COLO668 (cell line): ENCODE results near the gene C9.
"Not testable (repeated sequence)": the region's sequence is repeated elsewhere in the genome, so short reads cannot be mapped to it uniquely, and the experiment has no call there.

Experiments
- DNase-seq: peaks from one replicate; lab custom pipeline; 2025; ENCODE audit not compliant: unreplicated experiment; lab: John Stamatoyannopoulos, UW

C9 gene

DNA sequence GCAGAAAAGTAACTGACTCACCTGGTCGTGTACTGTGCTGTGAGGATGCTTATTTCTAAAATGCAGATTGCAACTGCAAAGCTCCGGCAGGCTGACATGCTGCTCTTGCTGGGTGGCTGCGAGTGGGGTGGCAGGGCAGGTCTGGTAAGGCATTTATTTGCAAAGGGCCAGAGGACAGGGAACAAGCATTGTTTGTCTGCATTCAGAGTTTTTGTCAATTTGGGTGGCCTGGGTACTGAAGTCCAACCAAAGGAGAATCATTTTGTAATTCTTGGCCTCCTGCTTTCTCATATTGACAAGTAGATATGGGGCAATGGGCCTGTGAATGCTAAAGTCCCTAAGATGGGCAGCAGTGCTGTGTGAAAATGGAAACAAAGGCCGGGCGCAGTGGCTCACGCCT lies at the start of gene C9:
Gene C9 (minus strand): TSS at position 129 of the 400 bp plus-strand sequence. CDS start 31 bp downstream, at position 98.
- no peak for DNase-seq

DNA sequence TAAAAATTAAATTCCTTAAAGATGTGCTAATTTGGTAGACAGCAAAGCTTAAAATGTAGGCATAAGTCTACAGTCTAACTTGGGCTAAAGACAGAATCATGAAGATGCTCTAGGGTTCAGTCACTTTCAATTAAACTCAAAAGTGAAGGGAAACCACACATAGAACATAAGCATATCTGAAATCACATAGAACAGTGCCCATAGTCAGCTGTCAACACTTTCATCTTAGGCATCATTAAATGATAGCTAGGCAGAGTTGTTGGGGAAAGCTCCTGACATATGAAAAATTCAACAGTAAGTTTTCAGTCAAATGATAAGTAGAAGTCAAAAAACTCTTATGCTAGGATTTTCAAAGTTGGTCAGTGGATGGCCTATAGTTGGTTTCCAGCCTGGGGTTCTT lies 49.5 kb upstream of the C9 start:
- no peak for DNase-seq

DNA sequence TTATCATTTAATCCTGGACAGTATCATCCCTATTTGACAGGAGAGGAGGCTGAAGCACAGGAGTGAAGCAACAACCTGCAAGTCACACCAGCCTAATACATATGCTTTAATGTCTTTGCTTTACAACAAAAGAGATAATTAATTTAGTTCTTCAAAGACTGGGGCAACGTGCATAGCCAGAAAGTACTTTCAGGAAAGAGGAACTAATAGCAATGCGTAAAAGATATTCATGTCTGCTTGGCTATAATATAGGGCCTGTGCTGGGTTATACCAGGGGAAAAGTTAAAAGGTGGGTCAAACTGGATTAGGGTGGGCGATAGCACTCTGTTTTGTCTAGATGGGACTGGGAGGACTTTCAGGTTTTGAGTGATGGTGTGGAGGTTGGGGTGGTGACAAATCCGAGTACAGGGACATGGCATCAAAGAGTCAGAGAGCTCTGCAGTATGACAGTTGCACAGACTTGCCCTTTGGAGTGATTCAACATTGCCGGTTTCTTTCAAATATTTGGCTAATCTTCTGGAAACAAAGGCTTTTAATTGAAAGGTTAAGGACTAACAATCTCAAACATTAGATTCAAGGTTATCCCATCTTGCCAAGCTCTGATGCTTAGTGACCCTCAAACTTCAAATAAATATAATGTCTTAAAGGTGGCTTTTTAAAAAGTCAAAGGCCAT lies 48.6 kb upstream of the C9 start:
- DNase-seq = no peak

DNA sequence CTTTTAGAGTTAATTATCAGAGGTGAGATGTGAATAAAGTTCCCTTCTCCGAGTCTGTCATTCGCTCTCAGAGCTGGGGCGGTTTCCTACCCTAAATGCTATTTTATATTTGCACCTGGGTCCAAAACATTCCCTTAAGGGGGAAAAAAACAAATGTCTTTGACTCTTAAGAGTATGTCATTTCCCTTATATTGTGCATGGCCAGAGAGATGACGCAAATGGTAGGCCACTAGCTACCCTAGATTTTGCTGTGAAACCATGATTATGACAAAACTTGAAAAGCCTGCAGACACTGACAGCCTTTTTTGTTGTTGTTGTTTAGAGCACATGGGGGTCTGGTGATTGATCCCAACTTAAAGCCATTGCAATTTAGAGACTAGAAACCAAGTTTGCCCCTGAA lies 47.7 kb upstream of the C9 start:
- no peak for DNase-seq

DNA sequence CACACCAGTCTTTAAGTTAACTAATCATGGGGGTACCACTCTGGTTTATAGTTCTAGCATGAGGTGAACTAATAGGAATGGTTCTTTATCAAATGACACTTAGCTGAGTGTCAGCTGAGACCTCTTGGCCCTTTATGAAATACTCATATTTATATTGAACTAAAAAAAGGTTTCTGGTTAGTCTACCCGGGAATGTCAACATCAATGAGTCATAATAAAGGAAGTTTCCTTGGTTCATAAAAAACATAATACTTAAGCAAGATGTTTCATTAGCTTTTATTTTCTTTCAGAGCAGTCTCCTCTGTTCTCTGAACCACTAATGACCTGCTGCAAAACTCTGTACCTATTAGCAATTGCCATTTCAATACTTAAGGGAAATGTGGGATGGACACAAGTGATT lies 46.8 kb upstream of the C9 start:
- no peak for DNase-seq

DNA sequence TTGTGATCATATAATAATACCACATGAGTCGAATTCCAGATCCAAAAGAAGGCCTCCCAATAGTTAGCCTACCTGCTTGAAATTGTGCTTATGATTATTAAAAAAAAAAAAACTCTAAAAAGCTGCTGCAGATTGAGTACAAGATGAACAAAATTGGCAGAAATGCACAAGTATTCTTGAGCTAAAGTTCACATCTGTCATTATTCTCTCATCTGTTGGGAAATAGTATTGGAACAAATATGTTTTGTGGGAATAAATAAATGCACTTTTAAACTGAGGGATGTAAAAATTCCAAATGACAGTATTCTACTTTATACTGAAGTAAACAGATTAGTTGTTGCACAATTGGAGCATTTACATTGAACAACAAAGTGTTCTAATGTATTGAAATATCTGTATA lies 44.7 kb upstream of the C9 start:
- no peak for DNase-seq

DNA sequence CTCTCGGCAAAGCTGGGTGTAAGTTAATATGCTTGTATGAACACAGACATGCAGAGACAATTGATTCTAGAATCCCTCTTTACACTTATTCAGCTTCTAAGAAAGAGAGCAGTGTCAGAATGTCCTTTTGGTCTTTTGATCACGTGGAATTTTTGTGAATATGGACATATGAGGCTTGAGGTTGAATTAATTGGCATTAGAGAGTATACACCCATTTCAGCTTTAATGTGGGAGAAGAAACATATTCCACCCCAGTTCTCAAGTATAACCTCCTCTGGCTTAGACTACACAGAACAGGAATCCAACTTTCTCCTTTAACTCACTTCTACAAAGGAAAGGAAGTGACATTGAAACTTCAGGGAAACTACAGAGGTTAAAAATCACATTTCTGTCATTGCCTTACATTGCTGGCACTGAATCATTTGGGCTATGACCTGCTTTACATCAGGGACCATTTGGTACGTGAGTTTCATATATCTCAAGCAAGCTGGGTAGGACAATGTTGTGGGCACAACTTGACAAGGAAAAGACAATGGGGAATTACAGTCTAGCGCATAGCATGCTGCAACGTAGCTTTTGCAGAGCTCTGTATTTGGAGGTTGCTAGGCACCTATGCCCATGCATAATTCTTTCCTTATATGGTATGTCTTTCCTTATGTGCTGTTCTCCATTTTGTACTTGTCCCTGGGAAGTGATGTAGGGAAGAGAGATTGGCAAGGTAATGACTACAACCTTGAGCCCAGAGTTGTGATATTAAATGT lies 41.0 kb upstream of the C9 start:
- DNase-seq = no peak

DNA sequence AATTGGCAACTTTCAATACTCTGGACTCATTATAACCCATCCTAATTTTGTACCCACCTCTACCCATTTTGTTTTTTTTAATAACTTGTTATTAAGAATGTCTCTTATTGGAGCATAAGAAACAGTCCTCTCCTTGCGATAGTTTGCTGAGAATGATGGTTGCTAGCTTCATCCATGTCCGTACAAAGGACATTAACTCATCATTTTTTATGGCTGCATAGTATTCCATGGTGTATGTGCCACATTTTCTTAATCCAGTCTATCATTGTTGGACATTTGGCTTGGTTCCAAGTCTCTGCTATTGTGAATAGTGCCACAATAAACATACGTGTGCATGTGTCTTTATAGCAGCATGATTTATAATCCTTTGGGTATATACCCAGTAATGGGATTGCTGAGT lies 39.5 kb upstream of the C9 start:
- DNase-seq = not testable (repeated sequence)

DNA sequence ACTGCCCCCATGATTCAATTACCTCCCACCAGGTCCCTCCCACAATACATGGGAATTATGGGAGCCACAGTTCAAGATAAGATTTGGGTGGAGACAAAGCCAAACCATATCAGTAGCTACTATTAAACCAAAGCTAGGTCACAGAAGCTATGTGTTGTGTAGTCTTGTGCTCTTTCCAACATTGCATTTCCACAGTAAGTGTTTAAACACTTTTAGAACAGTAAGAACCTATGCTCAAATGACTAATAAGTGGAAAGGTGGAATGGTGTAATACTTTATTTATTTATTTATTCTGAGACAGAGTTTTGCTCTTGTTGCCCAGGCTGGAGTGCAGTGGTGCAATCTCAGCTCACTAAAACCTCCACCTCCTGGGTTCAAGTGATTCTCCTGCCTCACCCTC lies 37.8 kb upstream of the C9 start:
- not testable (repeated sequence) for DNase-seq

DNA sequence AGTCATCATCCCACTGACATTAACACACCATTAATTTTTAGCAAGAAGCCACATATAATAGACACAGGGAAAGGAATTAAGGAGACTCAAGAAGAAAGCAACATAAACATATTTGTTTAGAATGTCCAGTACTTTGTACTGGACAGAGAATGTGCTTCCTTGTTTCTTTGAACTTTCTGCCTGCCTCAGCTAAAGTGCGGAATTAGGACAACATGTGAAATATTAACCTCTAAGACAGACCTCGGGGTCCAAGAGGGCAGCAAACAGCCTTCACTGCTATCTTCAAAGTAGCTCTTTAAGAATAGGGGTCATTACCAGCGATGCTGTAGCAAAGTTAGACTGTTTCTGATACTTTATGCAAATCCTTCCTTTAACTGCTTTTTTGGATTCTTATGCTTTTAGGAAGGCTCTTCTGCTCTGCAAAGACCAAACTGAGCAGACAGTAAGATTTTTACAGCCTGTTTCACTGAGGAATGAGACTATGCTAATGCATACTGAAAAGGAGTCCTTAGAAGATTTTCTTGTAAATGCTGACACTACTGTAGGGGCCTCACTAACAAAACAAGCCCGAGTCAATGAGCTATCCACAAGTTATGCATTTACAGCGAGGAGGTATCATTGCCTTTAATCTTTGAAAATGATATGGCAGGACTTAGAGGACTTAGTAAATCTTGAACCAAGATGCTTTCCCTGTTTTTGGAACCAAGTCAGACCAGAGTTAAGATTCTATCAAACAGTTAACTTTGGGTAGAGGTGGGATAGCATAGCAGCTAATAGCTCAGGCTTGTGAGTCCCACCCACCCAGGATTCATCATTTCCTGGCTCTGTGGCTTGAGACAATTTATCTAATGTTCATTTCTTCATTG lies 36.7 kb upstream of the C9 start:
- no peak for DNase-seq

DNA sequence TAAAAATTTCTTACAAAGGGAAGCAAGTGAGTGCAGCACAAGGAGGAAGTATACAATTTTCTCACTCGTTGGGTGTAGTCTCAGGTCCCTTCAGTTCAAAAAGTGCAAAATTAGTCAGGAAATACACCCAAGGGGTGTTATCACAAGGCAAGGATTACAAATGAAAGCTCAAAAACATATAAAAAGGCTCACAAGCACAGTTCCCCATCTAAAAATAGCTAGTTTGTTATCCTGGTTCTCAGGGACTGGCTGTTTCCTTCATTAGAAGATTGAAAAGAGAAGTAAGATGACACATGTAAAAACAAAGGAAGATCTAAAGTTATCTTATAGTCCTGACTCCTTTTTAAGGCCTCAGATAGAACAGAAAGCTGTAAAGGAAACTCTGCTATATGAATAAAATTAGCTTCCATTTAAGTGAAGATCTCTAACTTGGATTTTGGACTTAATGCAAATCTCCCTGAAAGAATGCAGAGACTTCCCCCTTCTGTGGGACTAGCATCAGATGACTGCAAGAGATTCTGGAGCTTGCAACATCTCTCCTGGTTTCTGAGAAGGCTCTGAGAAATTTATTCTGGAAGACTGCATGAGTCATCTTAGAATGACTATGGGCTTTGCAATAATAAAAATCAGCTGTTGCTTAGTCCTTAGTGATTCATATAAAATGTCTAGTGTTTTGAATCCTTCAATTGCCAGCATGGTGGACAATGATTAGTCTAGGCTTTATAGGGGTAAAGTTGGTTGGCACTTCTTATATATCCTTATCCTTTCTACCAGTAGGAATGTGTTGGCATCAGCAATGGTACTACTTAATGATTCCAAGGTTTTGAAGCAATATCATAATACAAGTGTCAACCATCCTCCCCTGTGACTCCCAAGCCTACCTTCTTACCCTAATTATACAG lies 35.1 kb upstream of the C9 start:
- DNase-seq = no peak

DNA sequence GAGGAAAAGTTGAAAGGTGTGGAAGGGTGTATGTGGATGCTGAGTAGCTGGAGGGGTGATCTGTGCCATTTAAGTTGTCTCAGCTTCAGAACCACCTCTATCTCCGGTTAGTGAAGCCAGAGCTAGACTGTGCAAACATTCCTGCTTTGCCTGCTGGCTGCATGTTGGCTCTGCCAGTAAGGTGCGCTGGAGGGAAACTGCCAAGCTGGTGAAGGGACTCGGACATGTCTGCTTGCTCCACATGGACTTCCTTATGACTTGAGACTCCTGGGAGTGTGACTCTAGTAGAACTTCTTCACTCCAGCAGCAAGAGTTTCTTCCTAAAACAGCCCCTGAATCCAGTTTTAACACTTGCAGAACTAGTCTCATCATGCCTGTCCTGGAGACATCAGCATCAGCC lies 32.5 kb upstream of the C9 start:
- DNase-seq = no peak

DNA sequence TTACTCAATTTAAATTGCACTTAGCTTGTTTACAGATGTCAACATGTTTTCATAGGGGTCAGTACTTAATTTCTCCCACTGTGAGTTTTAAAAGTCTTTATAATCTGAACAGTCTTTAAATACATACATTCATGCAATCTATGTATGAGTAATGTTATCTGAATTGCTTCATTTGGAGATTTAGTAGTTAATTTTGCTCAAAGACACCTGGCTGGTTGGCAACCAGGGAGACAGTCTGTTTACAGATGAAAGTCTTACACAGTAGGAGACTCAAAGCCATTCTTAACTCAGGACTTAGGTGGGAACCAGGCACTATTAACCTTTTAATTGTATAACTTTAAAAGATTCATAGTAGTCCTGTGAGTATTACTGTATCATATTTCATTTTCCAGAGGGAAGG lies 31.2 kb upstream of the C9 start:
- no peak for DNase-seq

DNA sequence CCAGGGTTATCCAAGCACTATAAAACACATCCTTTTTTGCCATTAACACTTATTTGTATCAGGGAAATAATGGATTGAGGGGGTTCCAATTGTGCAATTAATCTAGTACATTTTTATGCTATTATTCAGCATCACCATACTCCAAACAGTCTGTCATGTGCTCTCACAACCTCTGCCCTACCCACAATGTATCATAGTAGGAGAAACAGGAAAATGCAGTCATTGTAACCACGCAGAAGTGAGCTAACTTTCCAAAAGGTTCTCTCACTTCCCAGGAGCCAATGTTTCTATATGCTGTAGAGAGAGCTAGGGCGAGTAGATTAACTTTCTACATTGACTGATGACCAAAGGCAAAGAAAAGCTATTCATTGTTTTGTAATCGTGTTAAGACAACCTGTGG lies 30.7 kb upstream of the C9 start:
- DNase-seq = no peak

DNA sequence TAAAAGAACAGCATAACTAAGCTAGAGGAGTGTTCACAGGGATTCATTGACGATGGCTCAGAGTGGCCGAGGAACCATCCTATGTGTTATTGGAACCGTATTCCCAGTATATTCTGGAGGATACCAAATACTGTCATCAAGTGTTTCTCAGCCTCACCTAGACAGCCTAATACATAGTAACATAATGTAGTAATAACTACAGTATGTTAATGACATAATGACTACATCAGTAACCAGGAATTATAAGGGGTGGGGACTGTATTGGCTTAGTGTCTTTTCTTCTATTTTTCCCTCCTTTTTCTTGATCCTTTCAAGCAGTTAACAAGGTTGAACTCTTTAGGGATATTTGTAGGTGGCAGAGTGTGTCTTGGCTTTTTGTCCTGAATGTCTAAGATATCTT lies 26.6 kb upstream of the C9 start:
- DNase-seq = no peak

DNA sequence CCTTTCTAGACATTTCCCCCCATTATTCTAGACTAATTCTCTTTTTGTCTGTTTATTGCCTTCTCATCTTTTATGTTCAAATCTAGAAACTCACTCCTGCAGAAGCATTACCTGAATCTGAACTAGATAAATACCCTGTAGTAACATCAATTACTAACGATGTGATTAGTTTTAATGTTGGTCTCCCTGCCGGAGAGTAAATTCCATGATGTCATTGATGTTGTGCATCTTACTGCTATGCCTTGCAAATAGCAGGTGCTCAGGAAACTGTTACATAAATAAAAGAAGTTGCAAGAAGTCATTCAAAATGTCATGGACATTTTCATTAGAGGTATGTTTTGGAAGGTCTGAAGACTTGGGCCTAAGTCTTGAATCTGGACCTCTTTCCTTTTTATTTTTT lies 23.0 kb upstream of the C9 start:
- DNase-seq = no peak

DNA sequence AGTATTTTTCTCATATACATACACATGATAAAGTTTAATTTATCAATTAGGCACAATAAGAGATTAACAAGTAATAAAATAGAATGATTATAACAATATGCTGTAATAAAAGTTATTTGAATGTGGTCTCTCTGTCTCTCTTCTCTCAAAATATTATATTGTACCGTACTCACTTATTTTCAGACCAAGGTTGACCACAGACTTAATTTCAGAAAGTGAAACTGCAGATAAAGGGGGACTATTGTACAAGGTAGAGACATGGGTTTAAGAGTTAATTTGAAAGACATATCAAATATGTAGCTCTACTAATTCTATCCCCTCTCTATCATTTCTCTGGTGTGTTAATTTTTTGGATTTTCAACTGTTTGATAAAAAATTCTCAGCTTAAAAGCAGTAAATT lies 20.0 kb upstream of the C9 start:
- no peak for DNase-seq

DNA sequence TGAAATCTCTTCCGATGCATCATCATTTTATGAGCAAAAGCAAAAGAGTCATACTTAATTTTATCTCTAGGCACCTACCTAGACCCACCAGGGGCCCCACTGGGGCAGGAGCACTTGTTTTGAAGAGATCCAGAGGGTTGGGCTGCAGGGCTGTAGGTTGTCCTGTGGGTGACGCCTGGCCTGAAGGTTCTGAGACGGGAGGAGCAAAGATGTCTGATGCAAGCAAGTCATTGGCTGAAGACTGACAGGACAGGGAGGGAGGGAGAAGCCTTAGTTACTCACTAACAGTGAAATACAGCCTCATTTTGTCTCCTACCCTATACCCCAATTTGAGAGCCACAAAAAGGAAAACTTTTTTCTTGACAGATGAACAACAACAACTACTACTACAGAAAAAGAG lies 17.1 kb upstream of the C9 start:
- DNase-seq = no peak

DNA sequence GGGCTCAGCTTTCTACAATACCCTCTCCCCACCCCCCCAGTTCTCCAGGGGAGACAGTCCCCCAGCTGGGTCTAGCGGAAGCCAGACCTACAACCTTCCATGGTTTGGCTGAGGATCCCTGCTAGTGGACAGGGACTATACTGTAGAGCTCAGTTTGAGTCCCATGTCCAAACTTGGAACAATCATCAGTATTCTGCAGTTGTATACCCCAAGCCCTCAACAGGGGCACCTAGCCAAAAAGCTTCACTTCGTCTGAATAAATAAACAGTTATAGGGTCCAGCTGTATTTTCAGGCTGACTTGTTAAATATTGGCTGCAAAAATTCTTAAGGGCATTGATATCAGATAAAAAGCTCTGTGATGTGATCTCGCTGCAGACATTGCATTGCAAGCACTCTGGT lies 15.4 kb upstream of the C9 start:
- no peak for DNase-seq

DNA sequence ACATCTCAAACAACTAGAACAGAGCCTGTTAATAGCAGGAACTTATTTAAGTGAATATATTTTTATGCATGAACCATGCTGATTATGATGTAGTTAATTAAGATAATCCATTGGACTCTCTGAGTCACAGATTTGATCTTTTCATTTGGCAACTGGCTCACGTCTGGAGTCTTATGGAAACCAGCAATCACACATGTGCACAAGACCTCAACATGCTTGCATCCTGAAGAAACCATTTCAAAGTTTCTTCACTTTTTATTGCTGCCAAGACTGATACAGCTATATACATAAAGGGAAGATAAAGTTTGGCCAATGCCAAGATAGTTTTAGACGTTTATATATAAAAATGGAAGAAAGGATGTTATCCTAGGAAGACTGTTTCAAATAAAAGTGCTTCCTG lies 13.3 kb upstream of the C9 start:
- no peak for DNase-seq

DNA sequence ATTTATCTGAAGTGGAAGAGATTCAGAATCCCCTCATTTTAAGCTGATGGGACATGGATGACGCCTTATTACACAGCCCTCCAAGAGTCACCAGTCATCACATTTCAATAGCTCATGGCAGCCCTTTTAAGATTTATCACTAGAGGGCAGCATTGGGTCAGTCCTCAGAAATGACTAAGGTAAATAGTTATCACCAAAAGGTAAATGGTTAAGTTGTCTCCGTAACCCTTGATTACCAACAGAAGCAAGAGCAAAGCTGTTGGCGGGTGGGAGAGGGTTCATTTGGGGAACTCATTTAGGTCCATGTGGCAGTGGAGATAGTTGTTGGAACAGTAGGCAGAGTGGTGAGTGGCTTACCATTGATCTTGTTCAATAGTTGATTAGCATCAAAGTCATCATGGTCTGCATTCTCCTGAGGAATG lies 12.0 kb upstream of the C9 start:
- peak; percentile 13 for DNase-seq
